Astrocyte (in vitro differentiated cells and primary cell): ENCODE results near the gene RHEBL1. TPM values are rescaled to one million over a fixed set of nuclear protein-coding genes. Genes with fewer than 3 reads are reported as not detected.

Source experiments
- DNase-seq: peaks from one replicate; pipeline ENCODE4 v3.0.0-alpha.2; 2010; ENCODE audit warnings: low read depth
- FAIRE-seq: peaks from 2 replicates; lab custom pipeline; 2011; peaks lifted over from hg19 to GRCh38; lab: Jason Lieb, UNC
- H2AFZ ChIP-seq: 2 replicates; pipeline ENCODE4 v1.6.0; 2012; ENCODE audit warnings: low read depth, low read length, inconsistent platforms
- H3K27ac ChIP-seq: 2 replicates; pipeline ENCODE4 v1.5.1; 2011; ENCODE audit warnings: low read depth, low read length, inconsistent platforms
- H3K27me3 ChIP-seq: 2 replicates; pipeline ENCODE4 v1.6.0; 2011; ENCODE audit warnings: low read length, inconsistent platforms; ENCODE audit not compliant: insufficient read depth
- H3K36me3 ChIP-seq: 2 replicates; pipeline ENCODE4 v1.5.1; 2011; ENCODE audit warnings: low read length, inconsistent platforms; ENCODE audit not compliant: insufficient read depth
- H3K4me1 ChIP-seq: 2 replicates; pipeline ENCODE4 v1.5.1; 2011; ENCODE audit warnings: low read length, inconsistent platforms; ENCODE audit not compliant: insufficient read depth
- H3K4me2 ChIP-seq: 2 replicates; pipeline ENCODE4 v1.6.0; 2012; ENCODE audit warnings: low read length, inconsistent platforms
- H3K4me3 ChIP-seq: 2 replicates; pipeline ENCODE4 v1.5.1; 2011; ENCODE audit warnings: low read depth, mild to moderate bottlenecking, low read length, inconsistent platforms; ENCODE audit not compliant: insufficient read depth
- H3K79me2 ChIP-seq: 2 replicates; pipeline ENCODE4 v1.6.0; 2012; ENCODE audit warnings: mild to moderate bottlenecking, low read length, inconsistent platforms; ENCODE audit not compliant: insufficient read depth
- H3K9ac ChIP-seq: 2 replicates; pipeline ENCODE4 v1.6.0; 2012; ENCODE audit warnings: mild to moderate bottlenecking, low read length, inconsistent platforms
- H3K9me3 ChIP-seq: 2 replicates; pipeline ENCODE4 v1.5.1; 2012; ENCODE audit warnings: low read depth, mild to moderate bottlenecking, low read length, inconsistent platforms; ENCODE audit not compliant: insufficient read depth
- H4K20me1 ChIP-seq: 2 replicates; pipeline ENCODE4 v1.6.0; 2012; ENCODE audit warnings: low read length, inconsistent platforms; ENCODE audit not compliant: insufficient read depth
- H3K27ac Mint-ChIP-seq: one replicate; pipeline ENCODE4 v1.8.0; 2021; ENCODE audit warnings: mild to moderate bottlenecking, mixed read lengths; ENCODE audit not compliant: unreplicated experiment
- H3K27me3 Mint-ChIP-seq: one replicate; pipeline ENCODE4 v1.8.0; 2021; ENCODE audit warnings: low read depth, mixed read lengths; ENCODE audit not compliant: unreplicated experiment
- H3K36me3 Mint-ChIP-seq: one replicate; pipeline ENCODE4 v1.8.0; 2021; ENCODE audit warnings: low read depth, mixed read lengths; ENCODE audit not compliant: unreplicated experiment
- H3K4me1 Mint-ChIP-seq: one replicate; pipeline ENCODE4 v1.8.0; 2021; ENCODE audit warnings: low read depth, mixed read lengths; ENCODE audit not compliant: unreplicated experiment
- H3K4me3 Mint-ChIP-seq: one replicate; pipeline ENCODE4 v1.8.0; 2021; ENCODE audit warnings: mild to moderate bottlenecking, moderate library complexity, mixed read lengths; ENCODE audit not compliant: unreplicated experiment
- H3K9me3 Mint-ChIP-seq: one replicate; pipeline ENCODE4 v1.8.0; 2021; ENCODE audit warnings: mild to moderate bottlenecking, mixed read lengths; ENCODE audit not compliant: unreplicated experiment
- EZH2 ChIP-seq: IDR thresholded peaks from 2 replicates; pipeline ENCODE4 v1.6.1; 2012; ENCODE audit warnings: mild to moderate bottlenecking, low read length, inconsistent platforms; ENCODE audit not compliant: insufficient read depth
- total RNA-seq: library from RNA; stranded (reverse); gene quantifications from 2 replicates; pipeline ENCODE4 v1.2.1, GENCODE V29; 2021
- TF ChIP-seq, protein P1 (sequence below): IDR thresholded peaks from 2 replicates; pipeline ENCODE4 v1.5.1; 2011; ENCODE audit warnings: low read depth, mild to moderate bottlenecking, inconsistent platforms, low read length, moderate library complexity; ENCODE audit not compliant: insufficient read depth

Gene RHEBL1
- total RNA-seq, 1 donor from 2014 or later, result 1.3 TPM

DNA sequence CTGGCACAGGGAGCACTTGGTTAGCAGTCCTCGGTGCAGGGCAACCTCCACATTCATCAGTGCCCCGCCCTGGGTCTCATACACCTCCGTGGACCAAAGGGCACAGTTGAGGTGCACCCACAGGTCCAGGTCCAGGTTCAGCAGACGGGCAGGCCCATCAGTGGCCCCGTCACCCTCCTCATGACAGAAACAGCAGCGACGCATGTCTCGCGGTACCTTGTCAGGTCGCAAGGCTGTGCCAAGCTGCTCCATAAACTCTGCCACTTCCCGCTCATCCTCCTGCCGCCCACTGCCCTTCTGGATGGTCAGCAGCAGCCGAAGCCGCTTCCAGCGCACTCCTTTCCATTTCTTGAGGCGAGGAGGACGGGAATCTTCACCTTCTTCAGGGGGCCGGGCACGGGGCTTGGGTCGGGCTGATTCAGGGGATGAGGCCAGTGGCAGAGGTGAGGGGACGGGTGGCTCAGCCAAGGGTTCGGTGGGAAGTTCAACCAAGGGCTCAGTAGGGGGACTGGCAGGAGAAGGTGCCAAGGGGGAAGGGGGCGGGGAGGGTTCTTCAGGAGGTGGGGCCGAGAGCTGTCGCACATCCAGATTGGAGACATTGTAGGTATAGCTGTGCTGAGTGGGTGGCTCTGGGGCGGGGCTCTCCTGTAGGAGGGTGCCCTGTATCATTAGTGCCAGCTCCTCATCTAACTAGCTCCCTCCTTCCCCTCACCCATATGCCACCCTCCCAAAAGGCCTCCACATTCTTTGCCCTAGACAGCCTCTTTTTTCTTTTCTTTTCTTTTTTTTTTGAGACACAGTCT lies 42.9 kb downstream of the RHEBL1 start:
- Histone ChIP-seq H3K4me2 (no peak overlapping the region), H3K9me3 (no peaks in the 10 kb centered on the region), H3K4me3 (no peak overlapping the region), H3K9ac (no peak overlapping the region), H4K20me1 (peaks cover 52% of the 10 kb centered on the region), H3K36me3 (peaks cover 63% of the 10 kb centered on the region), H3K79me2 (peaks cover 8% of the 10 kb centered on the region), H3K27ac (no peak overlapping the region), H2AFZ (no peak overlapping the region), H3K27me3 (no peaks in the 10 kb centered on the region), H3K4me1 (no peaks in the 10 kb centered on the region)
- Mint-ChIP-seq H3K36me3 (peaks cover 25% of the 10 kb centered on the region), H3K4me3 (no peak overlapping the region), H3K27ac (no peak overlapping the region), H3K27me3 (no peaks in the 10 kb centered on the region), H3K4me1 (no peaks in the 10 kb centered on the region), H3K9me3 (no peaks in the 10 kb centered on the region)
- FAIRE-seq, result no peak
- DNase-seq, result no peak
- no peak for TF ChIP-seq EZH2
- TF ChIP-seq, protein P1, sequence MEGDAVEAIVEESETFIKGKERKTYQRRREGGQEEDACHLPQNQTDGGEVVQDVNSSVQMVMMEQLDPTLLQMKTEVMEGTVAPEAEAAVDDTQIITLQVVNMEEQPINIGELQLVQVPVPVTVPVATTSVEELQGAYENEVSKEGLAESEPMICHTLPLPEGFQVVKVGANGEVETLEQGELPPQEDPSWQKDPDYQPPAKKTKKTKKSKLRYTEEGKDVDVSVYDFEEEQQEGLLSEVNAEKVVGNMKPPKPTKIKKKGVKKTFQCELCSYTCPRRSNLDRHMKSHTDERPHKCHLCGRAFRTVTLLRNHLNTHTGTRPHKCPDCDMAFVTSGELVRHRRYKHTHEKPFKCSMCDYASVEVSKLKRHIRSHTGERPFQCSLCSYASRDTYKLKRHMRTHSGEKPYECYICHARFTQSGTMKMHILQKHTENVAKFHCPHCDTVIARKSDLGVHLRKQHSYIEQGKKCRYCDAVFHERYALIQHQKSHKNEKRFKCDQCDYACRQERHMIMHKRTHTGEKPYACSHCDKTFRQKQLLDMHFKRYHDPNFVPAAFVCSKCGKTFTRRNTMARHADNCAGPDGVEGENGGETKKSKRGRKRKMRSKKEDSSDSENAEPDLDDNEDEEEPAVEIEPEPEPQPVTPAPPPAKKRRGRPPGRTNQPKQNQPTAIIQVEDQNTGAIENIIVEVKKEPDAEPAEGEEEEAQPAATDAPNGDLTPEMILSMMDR, result no peak

DNA sequence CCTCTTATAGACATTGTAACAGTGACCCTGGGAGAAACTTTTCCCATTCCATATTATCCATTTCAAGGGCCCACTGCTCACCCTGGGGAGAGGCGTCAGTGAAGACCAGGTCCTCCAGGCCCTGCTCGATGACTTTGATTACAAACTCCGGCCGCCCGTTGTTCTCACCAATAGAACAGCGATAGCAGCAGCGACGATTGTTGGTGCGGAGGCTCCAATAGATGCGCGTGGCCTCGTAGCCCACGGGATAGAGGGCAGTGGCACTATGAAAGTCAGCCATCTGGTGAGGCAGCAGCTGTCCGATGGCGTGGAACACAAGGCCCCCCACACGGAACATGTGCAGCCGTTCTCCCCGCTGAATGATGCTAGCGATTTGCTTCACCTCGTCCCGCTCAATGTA lies 43.7 kb downstream of the RHEBL1 start:
- Histone ChIP-seq H3K27ac (no peak overlapping the region), H3K36me3 (peaks cover 63% of the 10 kb centered on the region), H3K4me2 (no peak overlapping the region), H3K9ac (no peak overlapping the region), H3K79me2 (peaks cover 8% of the 10 kb centered on the region), H4K20me1 (peaks cover 45% of the 10 kb centered on the region), H3K27me3 (no peaks in the 10 kb centered on the region), H3K9me3 (no peaks in the 10 kb centered on the region), H2AFZ (no peak overlapping the region), H3K4me1 (no peaks in the 10 kb centered on the region), H3K4me3 (no peak overlapping the region)
- TF ChIP-seq, protein P1, result no peak
- no peak for TF ChIP-seq EZH2
- H3K27me3 Mint-ChIP-seq, result no peaks in the 10 kb centered on the region
- no peak for DNase-seq
- peaks cover 27% of the 10 kb centered on the region for H3K36me3 Mint-ChIP-seq
- H3K4me3 Mint-ChIP-seq, result no peak overlapping the region
- no peak for FAIRE-seq
- H3K27ac Mint-ChIP-seq, result no peak overlapping the region
- H3K9me3 Mint-ChIP-seq, result no peaks in the 10 kb centered on the region
- no peaks in the 10 kb centered on the region for H3K4me1 Mint-ChIP-seq

DNA sequence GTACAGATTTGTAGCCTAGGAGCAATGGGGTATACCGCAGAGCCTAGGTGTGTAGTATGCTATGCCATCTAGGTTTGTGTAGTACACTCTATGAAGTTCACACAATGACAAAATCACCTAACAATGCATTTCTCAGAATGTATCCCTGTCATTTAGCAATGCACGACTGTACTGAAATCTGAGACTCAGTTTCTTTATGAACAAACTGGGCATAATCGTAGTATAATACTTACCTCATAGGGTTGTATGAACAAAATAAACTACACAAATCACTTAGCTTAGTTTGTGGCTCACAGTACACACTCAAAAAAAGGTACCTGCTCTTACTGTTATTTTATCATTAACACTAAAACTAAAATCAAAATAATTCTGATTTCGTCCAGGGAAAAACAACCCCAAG lies 44.3 kb downstream of the RHEBL1 start:
- H3K4me3 ChIP-seq, result no peak overlapping the region
- H3K36me3 ChIP-seq, result peaks cover 63% of the 10 kb centered on the region
- H3K27me3 Mint-ChIP-seq, result no peaks in the 10 kb centered on the region
- H3K9me3 Mint-ChIP-seq, result no peaks in the 10 kb centered on the region
- TF ChIP-seq, protein P1, result no peak
- TF ChIP-seq EZH2, result no peak
- no peak overlapping the region for H3K9ac ChIP-seq
- no peaks in the 10 kb centered on the region for H3K4me1 ChIP-seq
- no peak overlapping the region for H3K27ac ChIP-seq
- no peaks in the 10 kb centered on the region for H3K9me3 ChIP-seq
- peaks cover 39% of the 10 kb centered on the region for H4K20me1 ChIP-seq
- peaks cover 27% of the 10 kb centered on the region for H3K36me3 Mint-ChIP-seq
- no peak overlapping the region for H3K4me2 ChIP-seq
- H3K4me3 Mint-ChIP-seq, result no peak overlapping the region
- H2AFZ ChIP-seq, result no peak overlapping the region
- H3K4me1 Mint-ChIP-seq, result no peaks in the 10 kb centered on the region
- H3K27me3 ChIP-seq, result no peaks in the 10 kb centered on the region
- no peak overlapping the region for H3K27ac Mint-ChIP-seq
- DNase-seq (no peak), FAIRE-seq (no peak)
- H3K79me2 ChIP-seq, result peaks cover 8% of the 10 kb centered on the region
